WTC11 (cell line): ENCODE results near the gene WWOX. TPM values are rescaled to one million over a fixed set of nuclear protein-coding genes. Genes with fewer than 3 reads are reported as not detected.
A peak's percentile ranks its signal among the peaks of the same experiment; 100 is the strongest.

ENCODE experiments used
- ATAC-seq: fragments of 200-7000 bp; cut with Tn5 transposase; 2 replicates; pipeline ENCODE4 v1.10.0; 2021; ENCODE audit warnings: mild to moderate bottlenecking, moderate library complexity
- CTCF ChIA-PET: fragments of 300-600 bp; sonication (Branson Sonifier 250); formaldehyde crosslinking; loops from one replicate; lab custom pipeline; 2021; ENCODE audit warnings: antibody characterized with exemption; lab: Charles Lee
- POLR2A ChIA-PET: fragments of 350-600 bp; sonication (Branson Sonifier 250); formaldehyde crosslinking; loops from one replicate; lab custom pipeline; 2021; ENCODE audit warnings: antibody characterized with exemption; lab: Charles Lee
- DNase-seq: peaks from one replicate; pipeline ENCODE4 v3.0.0; 2021; ENCODE audit warnings: low spot score
- H3K27ac Mint-ChIP-seq: 2 replicates; pipeline ENCODE4 v1.8.0; 2021; ENCODE audit warnings: mixed read lengths
- H3K27me3 Mint-ChIP-seq: 2 replicates; pipeline ENCODE4 v1.8.0; 2021; ENCODE audit warnings: low read depth, mild to moderate bottlenecking, moderate library complexity, mixed read lengths
- H3K36me3 Mint-ChIP-seq: 2 replicates; pipeline ENCODE4 v1.8.0; 2021; ENCODE audit warnings: mixed read lengths
- H3K4me1 Mint-ChIP-seq: 2 replicates; pipeline ENCODE4 v1.8.0; 2022; ENCODE audit warnings: mixed read lengths
- H3K4me3 Mint-ChIP-seq: 2 replicates; pipeline ENCODE4 v1.8.0; 2021; ENCODE audit warnings: mild to moderate bottlenecking, moderate library complexity, mixed read lengths
- H3K9me3 Mint-ChIP-seq: 2 replicates; pipeline ENCODE4 v1.8.0; 2021; ENCODE audit warnings: mixed read lengths
- EMX1 ChIP-seq: fragments of 250-450 bp; sonication (Bioruptor Pico); IDR thresholded peaks from 2 replicates; pipeline ENCODE4 v1.8.0; 2021; ENCODE audit warnings: mild to moderate bottlenecking
- ESRRA ChIP-seq: sonication (generic); formaldehyde crosslinking; IDR thresholded peaks from 2 replicates; pipeline ENCODE4 v1.8.1; 2022; ENCODE audit warnings: mild to moderate bottlenecking, missing genetic modification reagents, borderline replicate concordance
- ETV6 ChIP-seq: sonication (generic); formaldehyde crosslinking; IDR thresholded peaks from 2 replicates; pipeline ENCODE4 v1.8.1; 2022; ENCODE audit warnings: mild to moderate bottlenecking, missing genetic modification reagents
- FOXK1 ChIP-seq: sonication (generic); formaldehyde crosslinking; IDR thresholded peaks from 2 replicates; pipeline ENCODE4 v1.8.0; 2022; ENCODE audit warnings: mild to moderate bottlenecking, moderate library complexity, missing genetic modification reagents
- GABPB1 ChIP-seq: sonication (generic); formaldehyde crosslinking; IDR thresholded peaks from 2 replicates; pipeline ENCODE4 v1.8.1; 2023; ENCODE audit warnings: mild to moderate bottlenecking, missing genetic modification reagents
- GRHL2 ChIP-seq: fragments of 250-450 bp; sonication (Bioruptor Pico); IDR thresholded peaks from 2 replicates; pipeline ENCODE4 v1.8.0; 2022; ENCODE audit warnings: mild to moderate bottlenecking, moderate library complexity; ENCODE audit not compliant: insufficient replicate concordance, severe bottlenecking
- IRF2 ChIP-seq: sonication (generic); formaldehyde crosslinking; IDR thresholded peaks from 2 replicates; pipeline ENCODE4 v1.8.0; 2022; ENCODE audit warnings: low read depth, missing genetic modification reagents, borderline replicate concordance
- MXD4 ChIP-seq: fragments of 250-450 bp; sonication (Bioruptor Pico); IDR thresholded peaks from 2 replicates; pipeline ENCODE4 v1.8.0; 2021; ENCODE audit warnings: mild to moderate bottlenecking, moderate library complexity, borderline replicate concordance
- NR3C1 ChIP-seq: sonication (generic); formaldehyde crosslinking; conservative IDR thresholded peaks from 2 replicates; pipeline ENCODE4 v1.8.1; 2023; ENCODE audit warnings: low read depth, mild to moderate bottlenecking, missing genetic modification reagents
- PRRX2 ChIP-seq: fragments of 250-450 bp; sonication (Bioruptor Pico); IDR thresholded peaks from 2 replicates; pipeline ENCODE4 v1.8.0; 2021; ENCODE audit warnings: mild to moderate bottlenecking
- RORB ChIP-seq: fragments of 250-450 bp; sonication (Bioruptor Pico); IDR thresholded peaks from 2 replicates; pipeline ENCODE4 v1.9.0; 2021; ENCODE audit warnings: mild to moderate bottlenecking
- SMAD3 ChIP-seq: sonication (generic); formaldehyde crosslinking; IDR thresholded peaks from 2 replicates; pipeline ENCODE4 v1.8.0; 2022; ENCODE audit warnings: missing genetic modification reagents, mild to moderate bottlenecking, borderline replicate concordance
- TP53 ChIP-seq: sonication (generic); formaldehyde crosslinking; IDR thresholded peaks from 2 replicates; pipeline ENCODE4 v1.8.1; 2023; ENCODE audit warnings: mild to moderate bottlenecking, missing genetic modification reagents
- ZNF138 ChIP-seq: sonication (generic); formaldehyde crosslinking; conservative IDR thresholded peaks from 2 replicates; pipeline ENCODE4 v1.8.1; 2022; ENCODE audit warnings: mild to moderate bottlenecking, moderate library complexity, missing genetic modification reagents
- ZNF219 ChIP-seq: sonication (generic); formaldehyde crosslinking; IDR thresholded peaks from 2 replicates; pipeline ENCODE4 v1.8.0; 2023; ENCODE audit warnings: missing genetic modification reagents, mild to moderate bottlenecking, borderline replicate concordance
- ZNF317 ChIP-seq: sonication (generic); formaldehyde crosslinking; IDR thresholded peaks from 2 replicates; pipeline ENCODE4 v1.8.1; 2023; ENCODE audit warnings: low read depth, mild to moderate bottlenecking, moderate library complexity, missing genetic modification reagents, borderline replicate concordance
- ZNF396 ChIP-seq: fragments of 250-450 bp; sonication (Bioruptor Pico); IDR thresholded peaks from 2 replicates; pipeline ENCODE4 v1.8.0; 2021; ENCODE audit warnings: mild to moderate bottlenecking, moderate library complexity, borderline replicate concordance
- total RNA-seq: library from RNA; stranded (reverse); gene quantifications from 3 replicates; pipeline ENCODE4 v1.2.3, GENCODE V29; 2021
- TF ChIP-seq, protein P1 (sequence below): sonication (generic); formaldehyde crosslinking; IDR thresholded peaks from 2 replicates; pipeline ENCODE4 v1.8.1; 2022; ENCODE audit warnings: low read depth, missing genetic modification reagents, borderline replicate concordance
- TF ChIP-seq, protein P2 (sequence below): sonication (generic); formaldehyde crosslinking; IDR thresholded peaks from 2 replicates; pipeline ENCODE4 v1.8.1; 2023; ENCODE audit warnings: mild to moderate bottlenecking, missing genetic modification reagents, moderate library complexity
- TF ChIP-seq, protein P3 (sequence below): sonication (generic); formaldehyde crosslinking; IDR thresholded peaks from 2 replicates; pipeline ENCODE4 v1.8.1; 2023; ENCODE audit warnings: mild to moderate bottlenecking, missing genetic modification reagents
- TF ChIP-seq, protein P4 (sequence below): sonication (generic); formaldehyde crosslinking; conservative IDR thresholded peaks from 2 replicates; pipeline ENCODE4 v1.8.1; 2022; ENCODE audit warnings: mild to moderate bottlenecking, missing genetic modification reagents
- TF ChIP-seq, protein P5 (sequence below): sonication (generic); formaldehyde crosslinking; conservative IDR thresholded peaks from 2 replicates; pipeline ENCODE4 v1.8.1; 2023; ENCODE audit warnings: mild to moderate bottlenecking, low read depth, missing genetic modification reagents, moderate library complexity

Gene WWOX
- total RNA-seq, 1 experiment from 2014 or later = 15.7 TPM

DNA sequence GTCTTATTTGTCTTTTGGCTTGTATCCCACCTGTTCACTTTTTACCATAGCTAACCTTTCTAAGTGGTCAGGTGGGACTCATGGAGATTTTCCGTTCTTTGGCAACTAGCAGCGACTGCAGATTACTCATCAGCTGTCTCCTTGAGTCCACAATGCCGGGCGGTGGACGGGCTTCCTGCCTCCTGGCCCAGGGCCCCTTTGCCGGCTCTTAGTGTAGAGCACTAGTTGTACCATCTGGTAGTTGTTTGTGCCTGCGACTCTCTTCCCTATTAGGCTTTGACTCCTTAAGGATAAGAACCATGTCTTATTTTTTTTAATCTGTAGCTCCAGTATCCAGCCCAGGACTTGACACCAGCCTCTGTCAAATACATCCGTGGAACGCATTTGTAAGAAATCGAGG is 399.9 kb downstream of the WWOX start:
- Mint-ChIP-seq H3K36me3 (no peaks in the 10 kb centered on the region), H3K4me3 (no peak overlapping the region), H3K9me3 (peaks cover 11% of the 10 kb centered on the region), H3K4me1 (peaks cover 12% of the 10 kb centered on the region), H3K27me3 (no peaks in the 10 kb centered on the region), H3K27ac (peak overlapping the region; percentile 38; the same call in 1 of the 2 replicates)
- DNase-seq (no peak), ATAC-seq (no peak)
- ChIA-PET CTCF (interaction anchor here (0.7 kb wide), 1 partner anchor 104 kb away, joined by 3 read pairs; no protein-coding TSS in a partner anchor), POLR2A (interaction anchor here (1.1 kb wide), 1 partner anchor 63 kb away, joined by 4 read pairs; no protein-coding TSS in a partner anchor)
- no peak for TF ChIP-seq SMAD3
- no peak for TF ChIP-seq ZNF138
- TF ChIP-seq ZNF396 = no peak
- no peak for TF ChIP-seq ZNF219
- TF ChIP-seq ZNF317 (CRISPR knock-in tag) = no peak
- TF ChIP-seq NR3C1 (CRISPR knock-in tag) = no peak
- TF ChIP-seq EMX1 (CRISPR knock-in tag) = no peak
- TF ChIP-seq, protein P1, sequence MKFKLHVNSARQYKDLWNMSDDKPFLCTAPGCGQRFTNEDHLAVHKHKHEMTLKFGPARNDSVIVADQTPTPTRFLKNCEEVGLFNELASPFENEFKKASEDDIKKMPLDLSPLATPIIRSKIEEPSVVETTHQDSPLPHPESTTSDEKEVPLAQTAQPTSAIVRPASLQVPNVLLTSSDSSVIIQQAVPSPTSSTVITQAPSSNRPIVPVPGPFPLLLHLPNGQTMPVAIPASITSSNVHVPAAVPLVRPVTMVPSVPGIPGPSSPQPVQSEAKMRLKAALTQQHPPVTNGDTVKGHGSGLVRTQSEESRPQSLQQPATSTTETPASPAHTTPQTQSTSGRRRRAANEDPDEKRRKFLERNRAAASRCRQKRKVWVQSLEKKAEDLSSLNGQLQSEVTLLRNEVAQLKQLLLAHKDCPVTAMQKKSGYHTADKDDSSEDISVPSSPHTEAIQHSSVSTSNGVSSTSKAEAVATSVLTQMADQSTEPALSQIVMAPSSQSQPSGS = no peak
- TF ChIP-seq MXD4 (CRISPR knock-in tag) = no peak
- TF ChIP-seq, protein P2, sequence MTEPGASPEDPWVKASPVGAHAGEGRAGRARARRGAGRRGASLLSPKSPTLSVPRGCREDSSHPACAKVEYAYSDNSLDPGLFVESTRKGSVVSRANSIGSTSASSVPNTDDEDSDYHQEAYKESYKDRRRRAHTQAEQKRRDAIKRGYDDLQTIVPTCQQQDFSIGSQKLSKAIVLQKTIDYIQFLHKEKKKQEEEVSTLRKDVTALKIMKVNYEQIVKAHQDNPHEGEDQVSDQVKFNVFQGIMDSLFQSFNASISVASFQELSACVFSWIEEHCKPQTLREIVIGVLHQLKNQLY (CRISPR knock-in tag) = no peak

DNA sequence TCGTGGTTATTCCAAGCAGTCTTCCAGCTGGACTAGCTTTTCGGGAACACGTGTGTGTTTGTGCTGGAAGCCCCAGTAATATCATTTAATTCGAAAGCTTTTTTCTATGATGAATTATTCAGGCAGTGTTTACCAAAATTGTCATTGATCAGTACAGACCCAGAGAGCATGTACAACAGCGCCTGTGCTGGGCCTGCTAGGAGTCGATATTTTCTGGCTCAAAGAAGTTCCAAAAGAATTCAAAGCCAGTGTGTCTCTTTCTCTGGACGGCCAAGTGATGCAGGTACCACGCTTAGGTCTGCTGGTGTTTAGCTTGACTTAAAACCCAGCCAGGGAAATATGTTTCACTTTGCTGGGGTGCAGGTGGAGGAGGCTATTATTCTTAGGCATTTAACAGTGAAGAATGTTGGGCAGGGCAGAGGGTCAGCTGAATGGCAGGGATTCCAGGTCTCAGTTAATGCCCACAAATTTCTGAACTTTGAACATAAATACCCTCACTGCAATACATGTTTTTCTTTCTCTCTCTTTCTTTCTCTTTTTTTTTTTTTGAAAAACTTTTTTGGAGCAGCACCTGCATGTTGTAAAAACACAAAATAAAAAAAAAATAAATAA is 401.3 kb downstream of the WWOX start:
- H3K27ac Mint-ChIP-seq = no peak overlapping the region
- DNase-seq = no peak
- no peak for TF ChIP-seq IRF2 (CRISPR knock-in tag)
- TF ChIP-seq ETV6 (CRISPR knock-in tag) = no peak
- no peak for TF ChIP-seq TP53 (CRISPR knock-in tag)
- no peak for TF ChIP-seq ESRRA
- TF ChIP-seq GRHL2 (CRISPR knock-in tag) = no peak
- TF ChIP-seq, protein P3, sequence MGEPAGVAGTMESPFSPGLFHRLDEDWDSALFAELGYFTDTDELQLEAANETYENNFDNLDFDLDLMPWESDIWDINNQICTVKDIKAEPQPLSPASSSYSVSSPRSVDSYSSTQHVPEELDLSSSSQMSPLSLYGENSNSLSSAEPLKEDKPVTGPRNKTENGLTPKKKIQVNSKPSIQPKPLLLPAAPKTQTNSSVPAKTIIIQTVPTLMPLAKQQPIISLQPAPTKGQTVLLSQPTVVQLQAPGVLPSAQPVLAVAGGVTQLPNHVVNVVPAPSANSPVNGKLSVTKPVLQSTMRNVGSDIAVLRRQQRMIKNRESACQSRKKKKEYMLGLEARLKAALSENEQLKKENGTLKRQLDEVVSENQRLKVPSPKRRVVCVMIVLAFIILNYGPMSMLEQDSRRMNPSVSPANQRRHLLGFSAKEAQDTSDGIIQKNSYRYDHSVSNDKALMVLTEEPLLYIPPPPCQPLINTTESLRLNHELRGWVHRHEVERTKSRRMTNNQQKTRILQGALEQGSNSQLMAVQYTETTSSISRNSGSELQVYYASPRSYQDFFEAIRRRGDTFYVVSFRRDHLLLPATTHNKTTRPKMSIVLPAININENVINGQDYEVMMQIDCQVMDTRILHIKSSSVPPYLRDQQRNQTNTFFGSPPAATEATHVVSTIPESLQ (CRISPR knock-in tag) = no peak
- no peak for TF ChIP-seq PRRX2 (CRISPR knock-in tag)
- TF ChIP-seq, protein P4, sequence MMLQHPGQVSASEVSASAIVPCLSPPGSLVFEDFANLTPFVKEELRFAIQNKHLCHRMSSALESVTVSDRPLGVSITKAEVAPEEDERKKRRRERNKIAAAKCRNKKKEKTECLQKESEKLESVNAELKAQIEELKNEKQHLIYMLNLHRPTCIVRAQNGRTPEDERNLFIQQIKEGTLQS (CRISPR knock-in tag) = no peak
- no peak for TF ChIP-seq RORB (CRISPR knock-in tag)
- no peak for TF ChIP-seq NR3C1 (CRISPR knock-in tag)
- TF ChIP-seq FOXK1 = no peak
- TF ChIP-seq, protein P5, sequence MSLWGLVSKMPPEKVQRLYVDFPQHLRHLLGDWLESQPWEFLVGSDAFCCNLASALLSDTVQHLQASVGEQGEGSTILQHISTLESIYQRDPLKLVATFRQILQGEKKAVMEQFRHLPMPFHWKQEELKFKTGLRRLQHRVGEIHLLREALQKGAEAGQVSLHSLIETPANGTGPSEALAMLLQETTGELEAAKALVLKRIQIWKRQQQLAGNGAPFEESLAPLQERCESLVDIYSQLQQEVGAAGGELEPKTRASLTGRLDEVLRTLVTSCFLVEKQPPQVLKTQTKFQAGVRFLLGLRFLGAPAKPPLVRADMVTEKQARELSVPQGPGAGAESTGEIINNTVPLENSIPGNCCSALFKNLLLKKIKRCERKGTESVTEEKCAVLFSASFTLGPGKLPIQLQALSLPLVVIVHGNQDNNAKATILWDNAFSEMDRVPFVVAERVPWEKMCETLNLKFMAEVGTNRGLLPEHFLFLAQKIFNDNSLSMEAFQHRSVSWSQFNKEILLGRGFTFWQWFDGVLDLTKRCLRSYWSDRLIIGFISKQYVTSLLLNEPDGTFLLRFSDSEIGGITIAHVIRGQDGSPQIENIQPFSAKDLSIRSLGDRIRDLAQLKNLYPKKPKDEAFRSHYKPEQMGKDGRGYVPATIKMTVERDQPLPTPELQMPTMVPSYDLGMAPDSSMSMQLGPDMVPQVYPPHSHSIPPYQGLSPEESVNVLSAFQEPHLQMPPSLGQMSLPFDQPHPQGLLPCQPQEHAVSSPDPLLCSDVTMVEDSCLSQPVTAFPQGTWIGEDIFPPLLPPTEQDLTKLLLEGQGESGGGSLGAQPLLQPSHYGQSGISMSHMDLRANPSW (CRISPR knock-in tag) = no peak
- TF ChIP-seq GABPB1 (CRISPR knock-in tag) = no peak
- no peak for TF ChIP-seq ZNF396
- ATAC-seq = no peak
- peaks cover 11% of the 10 kb centered on the region for H3K4me1 Mint-ChIP-seq
- H3K9me3 Mint-ChIP-seq = peaks cover 11% of the 10 kb centered on the region
- no peak overlapping the region for H3K4me3 Mint-ChIP-seq
- ChIA-PET CTCF (interaction anchor here (1.1 kb wide), 1 partner anchor 137 kb away, joined by 3 read pairs; no protein-coding TSS in a partner anchor), POLR2A (interaction anchor here (0.6 kb wide), 1 partner anchor 374 kb away, joined by 3 read pairs; no protein-coding TSS in a partner anchor)
- H3K27me3 Mint-ChIP-seq = no peaks in the 10 kb centered on the region
- no peaks in the 10 kb centered on the region for H3K36me3 Mint-ChIP-seq
